H1 (cell line): Measurements from ENCODE around the gene USP50. TPM values are rescaled to one million over a fixed set of nuclear protein-coding genes. Genes with fewer than 3 reads are reported as not detected.
"Not testable (repeated sequence)": the region's sequence is repeated elsewhere in the genome, so short reads cannot be mapped to it uniquely, and the experiment has no call there.

Experiments
- CTCF ChIA-PET: fragments of 300-600 bp; sonication (Branson Sonifier 250); formaldehyde crosslinking; loops from one replicate; lab custom pipeline; 2021; ENCODE audit not compliant: partially characterized antibody; lab: Charles Lee
- POLR2A ChIA-PET: fragments of 300-600 bp; sonication (Branson Sonifier 250); formaldehyde crosslinking; loops from one replicate; lab custom pipeline; 2021; ENCODE audit warnings: inconsistent platforms; ENCODE audit not compliant: partially characterized antibody; lab: Charles Lee
- DNase-seq, 2 experiments: peaks; one replicate each; pipeline versions ENCODE4 v3.0.0 to v3.0.0-alpha.2; 2010 to 2022; ENCODE audit warnings: low spot score in 2 of 2, low read depth in 1 of 2, mixed read lengths in 1 of 2
- FAIRE-seq: peaks from 2 replicates; lab custom pipeline; 2011; peaks lifted over from hg19 to GRCh38; lab: Jason Lieb, UNC
- H2AFZ ChIP-seq: 2 replicates; pipeline ENCODE4 v1.8.1; 2012; ENCODE audit warnings: low read length, inconsistent platforms
- H2AK5ac ChIP-seq: 2 replicates; pipeline ENCODE4 v1.6.1; 2013; ENCODE audit warnings: low read depth, low read length
- H2BK120ac ChIP-seq: replicated peaks from 2 replicates; pipeline ENCODE3; 2013; ENCODE audit warnings: low read depth, low read length, inconsistent platforms
- H2BK12ac ChIP-seq: 2 replicates; pipeline ENCODE4 v1.6.1; 2013; ENCODE audit warnings: low read depth, low read length
- H2BK15ac ChIP-seq: 2 replicates; pipeline ENCODE4 v1.6.1; 2013; ENCODE audit warnings: low read length
- H2BK20ac ChIP-seq: 2 replicates; pipeline ENCODE4 v1.6.1; 2013; ENCODE audit warnings: low read length
- H2BK5ac ChIP-seq: 2 replicates; pipeline ENCODE4 v1.6.1; 2013; ENCODE audit warnings: low read depth, low read length
- H3K14ac ChIP-seq: 2 replicates; pipeline ENCODE4 v1.6.1; 2013; ENCODE audit warnings: inconsistent platforms; ENCODE audit not compliant: insufficient read length
- H3K18ac ChIP-seq: 2 replicates; pipeline ENCODE4 v1.6.1; 2013; ENCODE audit warnings: low read length; ENCODE audit errors: extremely low read depth
- H3K23ac ChIP-seq: 2 replicates; pipeline ENCODE4 v1.6.1; 2013; ENCODE audit warnings: inconsistent platforms; ENCODE audit not compliant: insufficient read length
- H3K23me2 ChIP-seq: 2 replicates; pipeline ENCODE4 v1.6.1; 2013; ENCODE audit warnings: low read depth, low read length
- H3K27ac ChIP-seq: 2 replicates; pipeline ENCODE4 v1.6.1; 2011; ENCODE audit warnings: low read depth, low read length, inconsistent platforms
- H3K27me3 ChIP-seq, 4 experiments: replicated peaks in 1 of 4; 1 replicate in 1 of 4; 2 replicates in 3 of 4; pipeline versions ENCODE4 v1.6.1 to v1.8.1; 2011 to 2013; ENCODE audit warnings: low read length in 3 of 4, mild to moderate bottlenecking in 3 of 4, inconsistent platforms in 2 of 4, mixed read lengths in 2 of 4, moderate library complexity in 1 of 4; ENCODE audit not compliant: control insufficient read depth in 3 of 4, insufficient read depth in 3 of 4; ENCODE audit errors: extremely low read depth in 1 of 4
- H3K36me3 ChIP-seq, 4 experiments: 2 replicates each; pipeline versions ENCODE4 v1.6.1 to v1.8.1; 2011 to 2013; ENCODE audit warnings: mild to moderate bottlenecking in 4 of 4, low read length in 3 of 4, moderate library complexity in 2 of 4, control low read depth in 1 of 4, inconsistent platforms in 1 of 4; ENCODE audit not compliant: insufficient read depth in 4 of 4, control insufficient read depth in 2 of 4
- H3K4ac ChIP-seq: replicated peaks from 2 replicates; pipeline ENCODE3; 2013; ENCODE audit warnings: low read length, low read depth, mixed read lengths, inconsistent platforms; ENCODE audit not compliant: insufficient read length
- H3K4me1 ChIP-seq, 4 experiments: replicated peaks in 1 of 4; 1 replicate in 1 of 4; 2 replicates in 3 of 4; pipeline versions ENCODE4 v1.6.1 to v1.8.1; 2011 to 2013; ENCODE audit warnings: low read length in 3 of 4, inconsistent platforms in 2 of 4, mixed read lengths in 1 of 4; ENCODE audit not compliant: insufficient read depth in 4 of 4, control insufficient read depth in 3 of 4
- H3K4me2 ChIP-seq, 2 experiments: 2 replicates each; pipeline versions ENCODE4 v1.6.1 to v1.8.1; 2011 to 2013; ENCODE audit warnings: low read depth in 2 of 2, low read length in 2 of 2, control low read depth in 1 of 2, inconsistent platforms in 1 of 2, mild to moderate bottlenecking in 1 of 2; ENCODE audit not compliant: insufficient read depth in 1 of 2
- H3K4me3 ChIP-seq, 4 experiments: fragments of 200-600, 300-600 bp in 1 of 4; sonication (generic), shearing (Covaris generic), sonication (Bioruptor Twin) in 1 of 4; 2 replicates each; pipeline versions ENCODE4 v1.5.1 to v1.8.1; 2011 to 2016; ENCODE audit warnings: low read length in 4 of 4, low read depth in 3 of 4, control low read depth in 2 of 4, inconsistent platforms in 2 of 4, mild to moderate bottlenecking in 2 of 4, mixed read lengths in 1 of 4, moderate library complexity in 1 of 4; ENCODE audit not compliant: insufficient read depth in 2 of 4; ENCODE audit errors: extremely low read depth in 1 of 4
- H3K56ac ChIP-seq: replicated peaks from 2 replicates; pipeline ENCODE3; 2013; ENCODE audit warnings: low read depth, mild to moderate bottlenecking, mixed read lengths, low read length, inconsistent platforms; ENCODE audit not compliant: insufficient read length
- H3K79me1 ChIP-seq: 2 replicates; pipeline ENCODE4 v1.6.1; 2013; ENCODE audit warnings: low read depth, low read length, control low read depth
- H3K79me2 ChIP-seq, 2 experiments: 2 replicates each; pipeline versions ENCODE4 v1.6.1 to v1.8.1; 2012 to 2013; ENCODE audit warnings: low read length in 2 of 2, mild to moderate bottlenecking in 2 of 2, inconsistent platforms in 1 of 2; ENCODE audit not compliant: insufficient read depth in 2 of 2, control insufficient read depth in 1 of 2
- H3K9ac ChIP-seq, 4 experiments: replicated peaks in 1 of 4; 1 replicate in 1 of 4; 2 replicates in 3 of 4; pipeline versions ENCODE4 v1.6.1 to v1.8.1; 2011 to 2013; ENCODE audit warnings: low read depth in 3 of 4, low read length in 3 of 4, control low read depth in 2 of 4, mild to moderate bottlenecking in 2 of 4, moderate library complexity in 2 of 4, inconsistent platforms in 1 of 4; ENCODE audit errors: extremely low read depth in 1 of 4
- H3K9me3 ChIP-seq, 2 experiments: 2 replicates each; pipeline versions ENCODE4 v1.6.1 to v1.8.1; 2012 to 2013; ENCODE audit warnings: mild to moderate bottlenecking in 2 of 2, moderate library complexity in 2 of 2, control low read depth in 1 of 2, inconsistent platforms in 1 of 2, low read depth in 1 of 2, low read length in 1 of 2, mixed read lengths in 1 of 2; ENCODE audit not compliant: insufficient read depth in 2 of 2
- H4K20me1 ChIP-seq, 2 experiments: replicated peaks in 1 of 2; 2 replicates each; pipeline versions ENCODE3 to v1.8.1; 2011 to 2013; ENCODE audit warnings: inconsistent platforms in 2 of 2, low read length in 2 of 2, mild to moderate bottlenecking in 1 of 2; ENCODE audit not compliant: insufficient read depth in 2 of 2, control insufficient read depth in 1 of 2
- H4K5ac ChIP-seq: 2 replicates; pipeline ENCODE4 v1.6.1; 2013; ENCODE audit warnings: low read length, low read depth, mixed read lengths, inconsistent platforms; ENCODE audit not compliant: insufficient read length
- H4K8ac ChIP-seq: 2 replicates; pipeline ENCODE4 v1.8.0; 2013; ENCODE audit warnings: mild to moderate bottlenecking, moderate library complexity, low read length, inconsistent platforms; ENCODE audit not compliant: insufficient read depth; ENCODE audit errors: extremely low read depth
- H4K91ac ChIP-seq: replicated peaks from 2 replicates; pipeline ENCODE3; 2013; ENCODE audit warnings: low read length, mixed read lengths, inconsistent platforms; ENCODE audit not compliant: insufficient read length
- WGBS, 2 experiments: shearing (Covaris generic) in 1 of 2; methylation state at CpG; one replicate each; pipeline versions ENCODE4 v1.1.6 to v1.1.7; 2013 to 2015; ENCODE audit warnings: low lambda C conversion rate in 2 of 2, mixed read lengths in 2 of 2, inconsistent platforms in 1 of 2, low coverage in 1 of 2, missing lambda C conversion rate in 1 of 2; ENCODE audit not compliant: insufficient replicate concordance in 2 of 2, insufficient coverage in 1 of 2, insufficient read length in 1 of 2; ENCODE audit errors: extremely low coverage in 1 of 2, missing lambda C conversion rate in 1 of 2; 5-methylcytosine and 5-hydroxymethylcytosine counted together
- polyA plus RNA-seq, 7 experiments: library from polyadenylated mRNA; depleted of rRNA in 3 of 7; stranded (reverse) in 5 of 7; unstranded in 2 of 7; fragments of >200 nt in 5 of 7; fragments of 200-250 nt in 2 of 7; gene quantifications; 1 replicate in 5 of 7; 2 replicates in 1 of 7; 4 replicates in 1 of 7; pipeline versions ENCODE4 v1.2.1 to v1.2.3, GENCODE V29; 2011 to 2013; ENCODE audit warnings: missing spikeins in 2 of 7, mixed read lengths in 2 of 7
- total RNA-seq: library from RNA; stranded (reverse); fragmentation: NEBNext Ultra II Directional; extraction: Animal tissue kit (Norgen Biotek cat#: 25700); gene quantifications from 2 replicates; pipeline ENCODE4 v1.2.1, GENCODE V29; 2021

Gene USP50
- total and polyA plus RNA-seq, 2 of the 8 experiments (the other 6 are each of a cell fraction or from before 2014, with no cell fraction given): not detected

DNA sequence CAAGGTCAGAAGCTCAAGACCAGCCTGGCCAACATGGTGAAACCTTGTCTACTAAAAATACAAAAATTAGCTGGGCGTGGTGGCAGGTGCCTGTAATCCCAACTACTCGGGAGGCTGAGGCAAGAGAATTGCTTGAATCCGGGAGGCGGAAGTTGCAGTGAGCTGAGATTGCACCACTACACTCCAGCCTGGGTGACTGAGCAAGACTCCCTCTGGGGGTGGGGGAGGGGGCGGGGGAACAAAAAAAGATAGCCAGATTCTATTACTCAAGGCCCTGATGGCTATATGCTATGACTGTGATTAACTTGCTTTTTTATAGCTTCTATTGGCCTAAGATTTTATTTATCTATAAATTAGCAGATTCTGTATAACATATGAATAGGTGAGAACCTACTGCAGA is 27.4 kb upstream of the USP50 start:
- DNase-seq, H2BK15ac ChIP-seq, H3K23me2 ChIP-seq, H3K27ac ChIP-seq, H3K27me3 ChIP-seq, H2BK5ac ChIP-seq, H3K18ac ChIP-seq, H3K14ac ChIP-seq, H2BK120ac ChIP-seq, H4K91ac ChIP-seq, H2BK12ac ChIP-seq, H3K4ac ChIP-seq, H3K79me1 ChIP-seq, H3K9me3 ChIP-seq, H3K4me3 ChIP-seq, H2AFZ ChIP-seq, H3K79me2 ChIP-seq, POLR2A ChIA-PET, H4K8ac ChIP-seq, H4K5ac ChIP-seq, H3K4me2 ChIP-seq, H3K56ac ChIP-seq, FAIRE-seq, H3K4me1 ChIP-seq, H2BK20ac ChIP-seq, H3K23ac ChIP-seq, H2AK5ac ChIP-seq, H4K20me1 ChIP-seq, H3K9ac ChIP-seq, CTCF ChIA-PET: not testable (repeated sequence)
- peaks cover 0 to 61% (median 25%) of the 10 kb centered on the region in 4 experiments; a peak in 7 of 8 replicates for H3K36me3 ChIP-seq
- 90% methylated on average over 5 of the region's 5 CpGs; no CpG with 5 or more reads in 1 of the 2 experiments for WGBS, 2 experiments
